Motor neuron (in vitro differentiated cells): ENCODE measurements around the gene HIPK2. TPM values are rescaled to one million over a fixed set of nuclear protein-coding genes. Genes with fewer than 3 reads are reported as not detected.

Experiments
- ATAC-seq, 8 experiments: fragments of 200-7000 bp; cut with Tn5 transposase; replicated peaks in 6 of 8; 2 replicates each; pipeline ENCODE4 v1.8.0; 2021; ENCODE audit warnings: mild to moderate bottlenecking in 8 of 8, moderate library complexity in 8 of 8
- H3K27ac ChIP-seq, 2 donors: fragments of 250-450 bp; sonication (Bioruptor Pico); 2 replicates each; pipeline ENCODE4 v1.9.0; 2021; ENCODE audit warnings: antibody characterized with exemption in 2 of 2, mild to moderate bottlenecking in 2 of 2, moderate library complexity in 1 of 2
- H3K4me1 ChIP-seq, 2 donors: fragments of 250-450 bp; sonication (Bioruptor Pico); replicated peaks in 1 of 2; 2 replicates each; pipeline ENCODE4 v1.6.1; 2021; ENCODE audit warnings: antibody characterized with exemption in 2 of 2, mild to moderate bottlenecking in 2 of 2, moderate library complexity in 1 of 2
- H3K4me3 ChIP-seq, 5 donors: fragments of 250-450 bp; sonication (Bioruptor Pico); 2 replicates each; pipeline ENCODE4 v1.9.0; 2021; ENCODE audit warnings: antibody characterized with exemption in 5 of 5, mild to moderate bottlenecking in 5 of 5, moderate library complexity in 4 of 5
- WGBS, 10 experiments: fragments of 450-650 bp; shearing (Covaris generic); methylation state at CpG; one replicate each; pipeline ENCODE4 v1.0.0; 2022; 5-methylcytosine and 5-hydroxymethylcytosine counted together
- in situ Hi-C, 9 experiments: fragments of 400-800 bp; cut with MboI; loops; one replicate each; pipeline ENCODE4 v1.15.0; 2021; ENCODE audit warnings: low sequenced_read_pairs in 9 of 9, low pct_unique_long_range_greater_than_20kb in 2 of 9; ENCODE audit not compliant: unreplicated experiment in 9 of 9
- total RNA-seq, 8 experiments: library from RNA; unstranded; fragments of 300-600 nt; gene quantifications; 2 replicates each; pipeline versions ENCODE4 v1.2.3 to v1.2.4, GENCODE V29; 2022

HIPK2 gene
- total RNA-seq, 8 experiments from 2014 or later: 2.0 to 34.9 (median 15.8) TPM

- in situ Hi-C loops: no loop called here
- 50 to 100% (median 94%) methylated on average over 1 to 2 of the region's 2 CpGs; no CpG with 5 or more reads in 2 of the 10 experiments for WGBS, 10 experiments
Observed at GRCh38 chr7:139594090-139594489, 183.7 kb downstream of the HIPK2 start.

GRCh38 chr7:139592801-139593461 lies 184.9 kb downstream of the HIPK2 start:
- Histone ChIP-seq H3K27ac (no peak overlapping the region), H3K4me3 (no peak overlapping the region), H3K4me1 (peaks cover 0 to 28% of the 10 kb centered on the region in 2 donors)
- WGBS, 10 experiments: 20 to 100% (median 100%) methylated on average over 1 to 4 of the region's 4 CpGs; no CpG with 5 or more reads in 3 of the 10 experiments
- ATAC-seq: no peak
- in situ Hi-C loops: no loop called here

More at GRCh38 chr7:139594090-139594489, 183.7 kb downstream of the HIPK2 start:
- Histone ChIP-seq H3K27ac (no peak overlapping the region), H3K4me3 (no peak overlapping the region), H3K4me1 (peaks cover 2 to 28% of the 10 kb centered on the region in 2 donors)
- ATAC-seq: peak in 4 of 8 experiments; percentile 9 to 84 (median 58)

DNA sequence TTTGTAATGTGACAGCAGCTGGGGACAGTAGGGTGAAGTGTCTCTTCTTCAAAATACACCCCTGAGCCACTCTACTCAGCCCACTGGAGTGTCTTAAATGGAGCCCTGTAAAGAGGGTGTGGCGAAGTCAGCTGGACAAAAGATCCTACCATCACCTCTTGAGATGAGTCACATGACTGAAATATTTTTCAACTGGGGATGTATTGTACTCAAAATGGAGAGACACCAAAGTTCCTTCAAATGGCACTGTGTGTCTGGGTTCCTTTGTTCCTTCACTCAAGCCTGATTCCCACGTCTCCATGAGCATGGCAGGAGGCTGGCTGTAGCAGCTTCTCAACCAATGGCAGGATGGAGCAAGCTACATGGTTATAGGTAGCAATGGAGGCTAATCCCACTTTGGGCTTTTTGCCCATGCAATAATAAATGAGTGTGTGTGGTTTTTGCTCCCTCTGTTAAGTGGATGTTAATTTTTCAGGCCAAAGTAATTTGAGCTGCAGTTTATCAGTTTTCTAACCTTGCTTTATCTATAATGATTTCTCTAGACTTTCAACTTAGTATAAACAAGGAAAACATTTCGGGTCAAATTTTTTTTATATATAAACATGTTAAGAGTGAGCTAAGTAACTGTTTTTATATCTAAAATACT lies 186.1 kb downstream of the HIPK2 start:
- peaks cover 0 to 28% of the 10 kb centered on the region in 2 donors for H3K4me1 ChIP-seq
- H3K4me3 ChIP-seq: no peak overlapping the region
- in situ Hi-C loops: no loop called here
- WGBS, 10 experiments: 33 to 100% (median 80%) methylated on average over 1 to 2 of the region's 3 CpGs; no CpG with 5 or more reads in 1 of the 10 experiments
- ATAC-seq: no peak
- H3K27ac ChIP-seq: no peak overlapping the region

DNA sequence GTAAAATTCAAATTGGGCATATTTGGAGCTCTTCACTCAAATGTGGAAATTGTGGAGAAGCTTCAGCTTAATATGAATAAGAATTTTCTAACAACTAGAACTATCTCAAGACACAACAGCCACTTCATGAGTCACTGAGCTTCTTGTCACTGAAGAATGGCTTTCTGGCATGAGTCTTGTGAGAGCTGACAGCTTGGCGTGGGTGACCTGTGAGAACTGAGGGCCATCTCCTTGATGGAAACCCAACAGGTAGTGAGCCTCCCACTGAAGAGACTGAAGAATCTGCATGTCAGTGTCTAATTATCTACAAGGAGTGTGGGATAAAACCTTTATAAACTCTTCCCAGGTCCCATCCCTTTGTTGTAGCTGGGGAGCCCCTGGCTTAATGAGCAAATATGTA lies 188.3 kb downstream of the HIPK2 start:
- in situ Hi-C loops: no loop called here
- Histone ChIP-seq H3K27ac (no peak overlapping the region), H3K4me3 (no peak overlapping the region), H3K4me1 (peaks cover 0 to 11% of the 10 kb centered on the region in 2 donors)
- no peak for ATAC-seq
- WGBS, 10 experiments: 78 to 100% (median 85%) methylated on average over 1 of the region's 1 CpG; no CpG with 5 or more reads in 2 of the 10 experiments

GRCh38 chr7:139588632-139589031 lies 189.2 kb downstream of the HIPK2 start:
- H3K27ac ChIP-seq: no peak overlapping the region
- ATAC-seq: peak in 4 of 8 experiments; percentile 21 to 90 (median 32)
- WGBS, 10 experiments: 37 to 100% (median 89%) methylated on average over 1 to 4 of the region's 7 CpGs; no CpG with 5 or more reads in 2 of the 10 experiments
- H3K4me3 ChIP-seq: no peak overlapping the region
- H3K4me1 ChIP-seq: peaks cover 0 to 6% of the 10 kb centered on the region in 2 donors
- in situ Hi-C loops: no loop called here

DNA sequence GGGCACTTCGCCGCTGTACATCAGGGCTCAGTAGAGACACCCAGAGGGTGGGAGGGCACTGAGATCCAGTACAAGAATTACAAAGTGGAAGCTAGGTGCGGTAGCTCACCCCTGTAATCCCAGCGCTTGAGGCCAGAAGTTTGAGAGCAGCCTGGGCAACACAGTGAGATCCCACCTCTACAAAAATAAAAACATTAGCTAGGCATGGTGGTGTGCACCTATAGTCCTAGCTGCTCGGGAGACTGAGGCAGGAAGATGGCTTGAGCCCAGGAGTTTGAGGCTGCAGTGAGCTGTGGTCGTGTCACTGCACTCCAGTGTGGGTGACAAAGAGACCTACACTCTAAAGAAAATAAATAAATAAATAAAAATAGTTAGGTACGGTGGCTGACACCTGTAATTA lies 190.3 kb downstream of the HIPK2 start:
- no peak for ATAC-seq
- no peaks in the 10 kb centered on the region for H3K4me1 ChIP-seq
- H3K27ac ChIP-seq: no peak overlapping the region
- WGBS, 10 experiments: 85 to 100% (median 100%) methylated on average over 1 to 6 of the region's 7 CpGs; no CpG with 5 or more reads in 2 of the 10 experiments
- H3K4me3 ChIP-seq: no peak overlapping the region
- in situ Hi-C loops: no loop called here

DNA sequence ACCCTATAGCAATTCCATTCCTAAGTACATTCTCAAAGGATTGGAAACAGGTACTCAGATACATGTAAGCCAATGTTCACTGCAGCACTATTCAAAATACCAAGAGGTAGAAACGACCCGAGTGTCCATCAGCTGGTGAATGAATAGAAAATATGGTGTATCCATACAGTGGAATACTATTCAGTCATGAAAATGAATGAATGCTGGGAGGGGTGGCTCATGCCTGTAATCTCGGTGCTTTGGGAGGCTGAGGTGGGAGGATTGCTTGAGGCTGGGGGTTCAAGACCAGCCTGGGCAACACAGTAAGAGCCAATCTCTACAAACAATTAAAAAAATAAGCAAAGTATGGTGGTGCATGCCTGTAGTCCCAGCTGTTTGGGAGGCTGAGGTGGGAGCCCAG lies 191.5 kb downstream of the HIPK2 start:
- Histone ChIP-seq H3K4me3 (no peak overlapping the region), H3K4me1 (no peaks in the 10 kb centered on the region), H3K27ac (no peak overlapping the region)
- ATAC-seq: no peak
- WGBS, 10 experiments: 72 to 100% (median 94%) methylated on average over 1 to 3 of the region's 3 CpGs; no CpG with 5 or more reads in 2 of the 10 experiments
- in situ Hi-C loops: no loop called here

DNA sequence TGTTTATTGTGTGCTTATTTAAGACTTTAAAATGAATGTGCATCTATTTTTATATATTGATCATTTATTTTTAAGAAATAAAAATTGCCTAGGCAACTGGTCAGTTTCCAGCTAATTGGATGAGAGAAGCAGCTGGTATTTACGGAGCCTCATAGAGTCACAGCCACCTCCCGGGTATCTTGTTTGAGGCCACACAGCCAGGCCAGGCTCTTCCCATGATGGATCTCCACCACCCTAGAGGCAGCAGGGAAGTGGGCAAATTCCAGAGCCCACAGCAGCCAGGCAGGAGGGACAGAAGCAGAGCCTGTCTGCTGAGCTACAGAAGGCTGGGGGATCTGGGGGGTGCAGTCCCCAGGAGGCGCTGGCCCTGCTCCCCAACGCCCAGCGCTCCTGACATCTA lies 192.8 kb downstream of the HIPK2 start:
- peak in 1 of 8 experiments; percentile 90 for ATAC-seq
- WGBS, 10 experiments: 0 to 90% (median 60%) methylated on average over 1 to 2 of the region's 5 CpGs; no CpG with 5 or more reads in 6 of the 10 experiments
- in situ Hi-C loops: no loop called here
- Histone ChIP-seq H3K4me1 (no peaks in the 10 kb centered on the region), H3K27ac (no peak overlapping the region), H3K4me3 (no peak overlapping the region)

- in situ Hi-C loops: no loop called here
- ATAC-seq: no peak
- Histone ChIP-seq H3K27ac (no peak overlapping the region), H3K4me1 (no peaks in the 10 kb centered on the region), H3K4me3 (no peak overlapping the region)
- WGBS, 10 experiments: 43 to 100% (median 72%) methylated on average over 1 to 4 of the region's 15 CpGs; no CpG with 5 or more reads in 4 of the 10 experiments
Observed at GRCh38 chr7:139583826-139584553, 193.8 kb downstream of the HIPK2 start.

DNA sequence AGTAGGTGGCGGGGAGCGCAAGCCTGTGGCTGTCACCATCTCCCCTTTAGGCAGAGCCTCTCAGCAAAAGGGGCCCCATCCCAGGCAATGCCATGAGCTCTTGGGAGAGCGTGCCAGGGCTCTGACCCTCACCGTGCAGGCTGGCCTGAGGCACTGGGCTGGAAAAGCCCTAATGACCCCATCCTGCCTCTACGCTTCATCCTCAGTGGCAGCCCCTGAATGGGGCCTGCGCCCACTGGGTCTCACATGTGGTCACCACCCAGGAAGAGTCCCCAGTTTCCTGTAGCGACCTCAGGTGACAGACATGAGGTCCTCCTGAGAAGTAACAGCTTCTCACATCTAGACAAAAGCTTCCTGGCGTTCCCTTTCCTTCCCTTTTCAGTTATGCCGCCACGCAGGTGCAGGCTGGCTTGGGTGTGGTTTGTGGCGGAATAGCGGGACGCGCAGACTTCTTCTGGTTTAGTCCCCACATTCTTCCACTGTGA lies 195.1 kb downstream of the HIPK2 start:
- no peak overlapping the region for H3K27ac ChIP-seq
- no peak overlapping the region for H3K4me3 ChIP-seq
- H3K4me1 ChIP-seq: no peaks in the 10 kb centered on the region
- 60 to 100% (median 97%) methylated on average over 2 to 10 of the region's 14 CpGs; no CpG with 5 or more reads in 1 of the 10 experiments for WGBS, 10 experiments
- ATAC-seq: no peak
- in situ Hi-C loops: no loop called here

DNA sequence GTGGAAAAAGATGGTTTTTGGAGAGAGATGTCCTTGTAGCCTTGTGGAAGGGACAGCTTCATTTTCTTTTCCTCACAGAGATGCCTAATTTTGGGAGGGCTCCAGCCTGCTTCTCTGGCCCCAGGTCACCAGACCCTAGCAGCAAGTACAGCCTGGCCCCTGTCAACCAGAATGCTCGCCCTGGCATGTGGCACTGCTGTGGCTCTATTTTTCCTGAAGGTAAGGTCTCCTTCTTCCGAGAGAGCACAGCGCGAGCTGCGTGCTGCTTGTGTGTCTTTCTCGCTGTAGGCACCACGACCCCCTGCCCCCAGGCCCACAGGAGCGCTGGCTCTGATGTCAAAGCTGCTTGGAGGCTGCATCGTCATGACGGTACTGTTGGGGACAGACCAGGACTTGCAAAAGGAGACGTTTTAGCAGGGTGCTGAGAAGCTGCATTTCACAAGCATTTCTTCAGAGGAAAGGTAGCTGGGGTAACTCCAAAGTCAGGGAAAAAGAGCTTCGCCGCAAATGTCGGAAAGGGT lies 195.6 kb downstream of the HIPK2 start:
- ATAC-seq: no peak
- in situ Hi-C loops: no loop called here
- H3K4me1 ChIP-seq: no peaks in the 10 kb centered on the region
- WGBS, 10 experiments: 79 to 100% (median 93%) methylated on average over 3 to 10 of the region's 14 CpGs; no CpG with 5 or more reads in 3 of the 10 experiments
- H3K27ac ChIP-seq: no peak overlapping the region
- H3K4me3 ChIP-seq: no peak overlapping the region

GRCh38 chr7:139580435-139580834 lies 197.4 kb downstream of the HIPK2 start:
- Histone ChIP-seq H3K4me3 (no peak overlapping the region), H3K4me1 (no peaks in the 10 kb centered on the region), H3K27ac (no peak overlapping the region)
- in situ Hi-C loops: no loop called here
- no peak for ATAC-seq
- 75 to 100% (median 100%) methylated on average over 1 to 3 of the region's 3 CpGs; no CpG with 5 or more reads in 3 of the 10 experiments for WGBS, 10 experiments
